Stimulated activated CD4-positive, alpha-beta T cell treated with anti-CD3 and anti-CD28 coated beads, Interleukin-4, amount 100 ng/mL, for 48 hours (primary cell): ENCODE measurements around the gene CDRT4.

Source experiments
- DNase-seq, 2 donors: peaks; one replicate each; pipeline ENCODE4 v3.0.0-alpha.2; 2020; ENCODE audit warnings: low read depth in 2 of 2

Gene CDRT4

GRCh38 chr17:15393414-15393813 lies 74.0 kb downstream of the CDRT4 start:
- DNase-seq, result no peak

- no peak for DNase-seq
These were observed 75.1 kb downstream of the CDRT4 start for GRCh38 chr17:15392326-15392741.

GRCh38 chr17:15388356-15389041 lies 78.9 kb downstream of the CDRT4 start:
- DNase-seq, result no peak

- no peak for DNase-seq
These were observed 81.3 kb downstream of the CDRT4 start for GRCh38 chr17:15386083-15386482.
